H1 (cell line): ENCODE measurements around the gene GAS7. TPM values are rescaled to one million over a fixed set of nuclear protein-coding genes. Genes with fewer than 3 reads are reported as not detected.

Experiments
- CTCF ChIA-PET: fragments of 300-600 bp; sonication (Branson Sonifier 250); formaldehyde crosslinking; loops from one replicate; lab custom pipeline; 2021; ENCODE audit not compliant: partially characterized antibody; lab: Charles Lee
- POLR2A ChIA-PET: fragments of 300-600 bp; sonication (Branson Sonifier 250); formaldehyde crosslinking; loops from one replicate; lab custom pipeline; 2021; ENCODE audit warnings: inconsistent platforms; ENCODE audit not compliant: partially characterized antibody; lab: Charles Lee
- DNase-seq, 2 experiments: peaks; one replicate each; pipeline versions ENCODE4 v3.0.0 to v3.0.0-alpha.2; 2010 to 2022; ENCODE audit warnings: low spot score in 2 of 2, low read depth in 1 of 2, mixed read lengths in 1 of 2
- FAIRE-seq: peaks from 2 replicates; lab custom pipeline; 2011; peaks lifted over from hg19 to GRCh38; lab: Jason Lieb, UNC
- H2AFZ ChIP-seq: 2 replicates; pipeline ENCODE4 v1.8.1; 2012; ENCODE audit warnings: low read length, inconsistent platforms
- H2AK5ac ChIP-seq: 2 replicates; pipeline ENCODE4 v1.6.1; 2013; ENCODE audit warnings: low read depth, low read length
- H2BK120ac ChIP-seq: replicated peaks from 2 replicates; pipeline ENCODE3; 2013; ENCODE audit warnings: low read depth, low read length, inconsistent platforms
- H2BK12ac ChIP-seq: 2 replicates; pipeline ENCODE4 v1.6.1; 2013; ENCODE audit warnings: low read depth, low read length
- H2BK15ac ChIP-seq: 2 replicates; pipeline ENCODE4 v1.6.1; 2013; ENCODE audit warnings: low read length
- H2BK20ac ChIP-seq: 2 replicates; pipeline ENCODE4 v1.6.1; 2013; ENCODE audit warnings: low read length
- H2BK5ac ChIP-seq: 2 replicates; pipeline ENCODE4 v1.6.1; 2013; ENCODE audit warnings: low read depth, low read length
- H3K14ac ChIP-seq: 2 replicates; pipeline ENCODE4 v1.6.1; 2013; ENCODE audit warnings: inconsistent platforms; ENCODE audit not compliant: insufficient read length
- H3K18ac ChIP-seq: 2 replicates; pipeline ENCODE4 v1.6.1; 2013; ENCODE audit warnings: low read length; ENCODE audit errors: extremely low read depth
- H3K23ac ChIP-seq: 2 replicates; pipeline ENCODE4 v1.6.1; 2013; ENCODE audit warnings: inconsistent platforms; ENCODE audit not compliant: insufficient read length
- H3K23me2 ChIP-seq: 2 replicates; pipeline ENCODE4 v1.6.1; 2013; ENCODE audit warnings: low read depth, low read length
- H3K27ac ChIP-seq: 2 replicates; pipeline ENCODE4 v1.6.1; 2011; ENCODE audit warnings: low read depth, low read length, inconsistent platforms
- H3K27me3 ChIP-seq, 4 experiments: replicated peaks in 1 of 4; 1 replicate in 1 of 4; 2 replicates in 3 of 4; pipeline versions ENCODE4 v1.6.1 to v1.8.1; 2011 to 2013; ENCODE audit warnings: low read length in 3 of 4, mild to moderate bottlenecking in 3 of 4, inconsistent platforms in 2 of 4, mixed read lengths in 2 of 4, moderate library complexity in 1 of 4; ENCODE audit not compliant: control insufficient read depth in 3 of 4, insufficient read depth in 3 of 4; ENCODE audit errors: extremely low read depth in 1 of 4
- H3K36me3 ChIP-seq, 4 experiments: 2 replicates each; pipeline versions ENCODE4 v1.6.1 to v1.8.1; 2011 to 2013; ENCODE audit warnings: mild to moderate bottlenecking in 4 of 4, low read length in 3 of 4, moderate library complexity in 2 of 4, control low read depth in 1 of 4, inconsistent platforms in 1 of 4; ENCODE audit not compliant: insufficient read depth in 4 of 4, control insufficient read depth in 2 of 4
- H3K4ac ChIP-seq: replicated peaks from 2 replicates; pipeline ENCODE3; 2013; ENCODE audit warnings: low read length, low read depth, mixed read lengths, inconsistent platforms; ENCODE audit not compliant: insufficient read length
- H3K4me1 ChIP-seq, 4 experiments: replicated peaks in 1 of 4; 1 replicate in 1 of 4; 2 replicates in 3 of 4; pipeline versions ENCODE4 v1.6.1 to v1.8.1; 2011 to 2013; ENCODE audit warnings: low read length in 3 of 4, inconsistent platforms in 2 of 4, mixed read lengths in 1 of 4; ENCODE audit not compliant: insufficient read depth in 4 of 4, control insufficient read depth in 3 of 4
- H3K4me2 ChIP-seq, 2 experiments: 2 replicates each; pipeline versions ENCODE4 v1.6.1 to v1.8.1; 2011 to 2013; ENCODE audit warnings: low read depth in 2 of 2, low read length in 2 of 2, control low read depth in 1 of 2, inconsistent platforms in 1 of 2, mild to moderate bottlenecking in 1 of 2; ENCODE audit not compliant: insufficient read depth in 1 of 2
- H3K4me3 ChIP-seq, 4 experiments: fragments of 200-600, 300-600 bp in 1 of 4; sonication (generic), shearing (Covaris generic), sonication (Bioruptor Twin) in 1 of 4; 2 replicates each; pipeline versions ENCODE4 v1.5.1 to v1.8.1; 2011 to 2016; ENCODE audit warnings: low read length in 4 of 4, low read depth in 3 of 4, control low read depth in 2 of 4, inconsistent platforms in 2 of 4, mild to moderate bottlenecking in 2 of 4, mixed read lengths in 1 of 4, moderate library complexity in 1 of 4; ENCODE audit not compliant: insufficient read depth in 2 of 4; ENCODE audit errors: extremely low read depth in 1 of 4
- H3K56ac ChIP-seq: replicated peaks from 2 replicates; pipeline ENCODE3; 2013; ENCODE audit warnings: low read depth, mild to moderate bottlenecking, mixed read lengths, low read length, inconsistent platforms; ENCODE audit not compliant: insufficient read length
- H3K79me1 ChIP-seq: 2 replicates; pipeline ENCODE4 v1.6.1; 2013; ENCODE audit warnings: low read depth, low read length, control low read depth
- H3K79me2 ChIP-seq, 2 experiments: 2 replicates each; pipeline versions ENCODE4 v1.6.1 to v1.8.1; 2012 to 2013; ENCODE audit warnings: low read length in 2 of 2, mild to moderate bottlenecking in 2 of 2, inconsistent platforms in 1 of 2; ENCODE audit not compliant: insufficient read depth in 2 of 2, control insufficient read depth in 1 of 2
- H3K9ac ChIP-seq, 4 experiments: replicated peaks in 1 of 4; 1 replicate in 1 of 4; 2 replicates in 3 of 4; pipeline versions ENCODE4 v1.6.1 to v1.8.1; 2011 to 2013; ENCODE audit warnings: low read depth in 3 of 4, low read length in 3 of 4, control low read depth in 2 of 4, mild to moderate bottlenecking in 2 of 4, moderate library complexity in 2 of 4, inconsistent platforms in 1 of 4; ENCODE audit errors: extremely low read depth in 1 of 4
- H3K9me3 ChIP-seq, 2 experiments: 2 replicates each; pipeline versions ENCODE4 v1.6.1 to v1.8.1; 2012 to 2013; ENCODE audit warnings: mild to moderate bottlenecking in 2 of 2, moderate library complexity in 2 of 2, control low read depth in 1 of 2, inconsistent platforms in 1 of 2, low read depth in 1 of 2, low read length in 1 of 2, mixed read lengths in 1 of 2; ENCODE audit not compliant: insufficient read depth in 2 of 2
- H4K20me1 ChIP-seq, 2 experiments: replicated peaks in 1 of 2; 2 replicates each; pipeline versions ENCODE3 to v1.8.1; 2011 to 2013; ENCODE audit warnings: inconsistent platforms in 2 of 2, low read length in 2 of 2, mild to moderate bottlenecking in 1 of 2; ENCODE audit not compliant: insufficient read depth in 2 of 2, control insufficient read depth in 1 of 2
- H4K5ac ChIP-seq: 2 replicates; pipeline ENCODE4 v1.6.1; 2013; ENCODE audit warnings: low read length, low read depth, mixed read lengths, inconsistent platforms; ENCODE audit not compliant: insufficient read length
- H4K8ac ChIP-seq: 2 replicates; pipeline ENCODE4 v1.8.0; 2013; ENCODE audit warnings: mild to moderate bottlenecking, moderate library complexity, low read length, inconsistent platforms; ENCODE audit not compliant: insufficient read depth; ENCODE audit errors: extremely low read depth
- H4K91ac ChIP-seq: replicated peaks from 2 replicates; pipeline ENCODE3; 2013; ENCODE audit warnings: low read length, mixed read lengths, inconsistent platforms; ENCODE audit not compliant: insufficient read length
- ATF3 ChIP-seq: IDR thresholded peaks from 2 replicates; pipeline ENCODE4 v1.6.1; 2011; ENCODE audit warnings: low read depth, mild to moderate bottlenecking, low read length; ENCODE audit not compliant: insufficient read depth
- CBX8 ChIP-seq: fragments of 300-800, 300-1000 bp; sonication (generic); IDR thresholded peaks from 2 replicates; pipeline ENCODE4 v1.7.1; 2016; ENCODE audit warnings: low read depth, low read length, borderline replicate concordance
- CHD2 ChIP-seq: IDR thresholded peaks from 2 replicates; pipeline ENCODE4 v1.6.1; 2012; ENCODE audit warnings: low read length, improper control_type of control experiment
- CREB1 ChIP-seq: IDR thresholded peaks from 2 replicates; pipeline ENCODE4 v1.6.1; 2012; ENCODE audit warnings: inconsistent platforms
- EP300 ChIP-seq, 2 experiments: IDR thresholded peaks; 1 replicate in 1 of 2; 2 replicates in 1 of 2; pipeline ENCODE4 v1.6.1; 2011 to 2012; ENCODE audit warnings: low read depth in 2 of 2, low read length in 2 of 2, mild to moderate bottlenecking in 2 of 2, borderline replicate concordance in 1 of 2, inconsistent platforms in 1 of 2, moderate library complexity in 1 of 2
- PHF8 ChIP-seq: fragments of 200-600 bp; sonication (generic); conservative IDR thresholded peaks from 2 replicates; pipeline ENCODE4 v1.7.1; 2012; ENCODE audit warnings: low read depth, mild to moderate bottlenecking, inconsistent platforms, low read length, moderate library complexity
- POLR2A ChIP-seq, 2 experiments: IDR thresholded peaks; 1 replicate in 1 of 2; 2 replicates in 1 of 2; pipeline ENCODE4 v1.6.1; 2011; ENCODE audit warnings: low read depth in 2 of 2, low read length in 2 of 2, mild to moderate bottlenecking in 2 of 2; ENCODE audit errors: control extremely low read depth in 1 of 2
- SIRT6 ChIP-seq: IDR thresholded peaks from one replicate; pipeline ENCODE4 v1.7.1; 2012; ENCODE audit warnings: low read length, inconsistent platforms
- SP4 ChIP-seq: IDR thresholded peaks from 2 replicates; pipeline ENCODE4 v1.6.1; 2012; ENCODE audit warnings: low read length, inconsistent platforms
- YY1 ChIP-seq: IDR thresholded peaks from 2 replicates; pipeline ENCODE4 v1.6.1; 2011; ENCODE audit warnings: low read depth, mild to moderate bottlenecking, low read length
- WGBS, 2 experiments: shearing (Covaris generic) in 1 of 2; methylation state at CpG; one replicate each; pipeline versions ENCODE4 v1.1.6 to v1.1.7; 2013 to 2015; ENCODE audit warnings: low lambda C conversion rate in 2 of 2, mixed read lengths in 2 of 2, inconsistent platforms in 1 of 2, low coverage in 1 of 2, missing lambda C conversion rate in 1 of 2; ENCODE audit not compliant: insufficient replicate concordance in 2 of 2, insufficient coverage in 1 of 2, insufficient read length in 1 of 2; ENCODE audit errors: extremely low coverage in 1 of 2, missing lambda C conversion rate in 1 of 2; 5-methylcytosine and 5-hydroxymethylcytosine counted together
- polyA plus RNA-seq, 7 experiments: library from polyadenylated mRNA; depleted of rRNA in 3 of 7; stranded (reverse) in 5 of 7; unstranded in 2 of 7; fragments of >200 nt in 5 of 7; fragments of 200-250 nt in 2 of 7; gene quantifications; 1 replicate in 5 of 7; 2 replicates in 1 of 7; 4 replicates in 1 of 7; pipeline versions ENCODE4 v1.2.1 to v1.2.3, GENCODE V29; 2011 to 2013; ENCODE audit warnings: missing spikeins in 2 of 7, mixed read lengths in 2 of 7
- total RNA-seq: library from RNA; stranded (reverse); fragmentation: NEBNext Ultra II Directional; extraction: Animal tissue kit (Norgen Biotek cat#: 25700); gene quantifications from 2 replicates; pipeline ENCODE4 v1.2.1, GENCODE V29; 2021
- TF ChIP-seq, protein P1 (sequence below): IDR thresholded peaks from 2 replicates; pipeline ENCODE4 v1.6.1; 2012; ENCODE audit warnings: inconsistent platforms

The GAS7 gene
- total and polyA plus RNA-seq, 2 of the 8 experiments (the other 6 are each of a cell fraction or from before 2014, with no cell fraction given) = 5.0 to 14.5 TPM

DNA sequence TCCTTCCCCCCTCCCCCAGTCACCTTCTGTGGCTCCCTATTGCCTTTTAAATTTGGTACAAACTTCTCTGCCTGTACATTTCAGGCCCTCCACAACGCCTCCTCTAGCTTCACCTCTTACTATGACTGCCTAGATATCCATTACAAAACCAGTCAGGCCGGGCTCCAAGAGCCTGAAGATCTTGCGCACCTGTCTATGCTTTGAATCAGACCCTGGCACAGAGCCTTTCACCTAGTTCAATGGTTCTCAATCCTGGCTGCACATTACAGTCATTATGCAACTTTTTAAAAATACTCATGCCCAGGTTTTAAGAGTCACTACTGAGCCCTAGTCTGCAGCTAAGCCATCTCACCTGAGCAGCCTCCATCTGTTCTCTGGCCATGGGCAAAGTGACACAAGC, 1.6 kb upstream of the GAS7 start:
- CTCF ChIA-PET = interaction anchor here (0.6 to 1.0 kb wide), 3 partner anchors 16 to 25 kb away, joined by 3 to 4 read pairs (median 3); no protein-coding TSS in a partner anchor
- TF ChIP-seq SP4 = no peak
- no peak for TF ChIP-seq POLR2A (IDR thresholded peaks at IDR 0.05; ENCODE audit: control extremely low read depth in 1 of 2, low read depth in 2 of 2, low read length in 2 of 2)
- no peak for TF ChIP-seq SIRT6
- no peak for TF ChIP-seq CHD2
- TF ChIP-seq YY1 = no peak
- TF ChIP-seq ATF3 = no peak
- no peak for TF ChIP-seq CREB1
- TF ChIP-seq, protein P1, sequence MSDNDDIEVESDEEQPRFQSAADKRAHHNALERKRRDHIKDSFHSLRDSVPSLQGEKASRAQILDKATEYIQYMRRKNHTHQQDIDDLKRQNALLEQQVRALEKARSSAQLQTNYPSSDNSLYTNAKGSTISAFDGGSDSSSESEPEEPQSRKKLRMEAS = no peak
- no peak for TF ChIP-seq CBX8
- no peak for TF ChIP-seq EP300 (IDR thresholded peaks at IDR 0.05; ENCODE audit: borderline replicate concordance in 1 of 2, low read depth in 2 of 2, low read length in 2 of 2)
- TF ChIP-seq PHF8 = no peak
- TF ChIP-seq, all 59 proteins: peak for 0

More for the DNA sequence above, 1.6 kb upstream of the GAS7 start:
- Histone ChIP-seq H3K23ac (no peak overlapping the region), H3K79me1 (peaks cover 3% of the 10 kb centered on the region; the same call in 1 of the 2 replicates), H3K36me3 (no peaks in the 10 kb centered on the region), H3K56ac (no peak overlapping the region), H3K4me2 (no peak overlapping the region), H3K9me3 (peaks cover 3 to 7% of the 10 kb centered on the region in 2 experiments), H3K23me2 (peaks cover 9% of the 10 kb centered on the region; the same call in 1 of the 2 replicates), H2BK5ac (no peak overlapping the region), H3K14ac (no peak overlapping the region), H2BK120ac (no peak overlapping the region), H4K8ac (no peak overlapping the region), H4K20me1 (peaks cover 2% of the 10 kb centered on the region in 2 experiments), H2AFZ (no peak overlapping the region), H3K27me3 (peaks cover 2 to 25% (median 24%) of the 10 kb centered on the region in 4 experiments), H4K91ac (no peak overlapping the region), H3K4me1 (peaks cover 0 to 6% (median 0%) of the 10 kb centered on the region in 4 experiments; a peak in 2 of 7 replicates), H3K18ac (no peak overlapping the region), H3K27ac (no peak overlapping the region), H2AK5ac (no peak overlapping the region), H4K5ac (no peak overlapping the region), H2BK15ac (no peak overlapping the region), H3K4ac (no peak overlapping the region), H2BK20ac (no peak overlapping the region), H3K9ac (no peak overlapping the region), H3K79me2 (no peaks in the 10 kb centered on the region), H3K4me3 (no peak overlapping the region), H2BK12ac (no peak overlapping the region)
- no peak for FAIRE-seq
- no peak for DNase-seq
- 93% methylated on average over 3 of the region's 3 CpGs; no CpG with 5 or more reads in 1 of the 2 experiments for WGBS, 2 experiments
- POLR2A ChIA-PET = no interaction called here
